ENCODE results near the gene EXOSC7.

GRCh38 chr3:45051685-45052084 is 75.6 kb downstream of the EXOSC7 start:
- TF ChIP-seq, protein P1, sequence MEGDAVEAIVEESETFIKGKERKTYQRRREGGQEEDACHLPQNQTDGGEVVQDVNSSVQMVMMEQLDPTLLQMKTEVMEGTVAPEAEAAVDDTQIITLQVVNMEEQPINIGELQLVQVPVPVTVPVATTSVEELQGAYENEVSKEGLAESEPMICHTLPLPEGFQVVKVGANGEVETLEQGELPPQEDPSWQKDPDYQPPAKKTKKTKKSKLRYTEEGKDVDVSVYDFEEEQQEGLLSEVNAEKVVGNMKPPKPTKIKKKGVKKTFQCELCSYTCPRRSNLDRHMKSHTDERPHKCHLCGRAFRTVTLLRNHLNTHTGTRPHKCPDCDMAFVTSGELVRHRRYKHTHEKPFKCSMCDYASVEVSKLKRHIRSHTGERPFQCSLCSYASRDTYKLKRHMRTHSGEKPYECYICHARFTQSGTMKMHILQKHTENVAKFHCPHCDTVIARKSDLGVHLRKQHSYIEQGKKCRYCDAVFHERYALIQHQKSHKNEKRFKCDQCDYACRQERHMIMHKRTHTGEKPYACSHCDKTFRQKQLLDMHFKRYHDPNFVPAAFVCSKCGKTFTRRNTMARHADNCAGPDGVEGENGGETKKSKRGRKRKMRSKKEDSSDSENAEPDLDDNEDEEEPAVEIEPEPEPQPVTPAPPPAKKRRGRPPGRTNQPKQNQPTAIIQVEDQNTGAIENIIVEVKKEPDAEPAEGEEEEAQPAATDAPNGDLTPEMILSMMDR (optimal IDR thresholded peaks at IDR 0.05 in 1 of 3, IDR thresholded peaks at IDR 0.05 in 1 of 3, conservative IDR thresholded peaks at IDR 0.05 in 1 of 3; ENCODE audit: extremely low read depth in 1 of 3, insufficient read depth in 2 of 3, low read length in 3 of 3) = no peak
- TF ChIP-seq EZH2 (IDR thresholded peaks at IDR 0.05; ENCODE audit: low read length) = no peak

Data from keratinocyte (primary cell).